Colonic mucosa (tissue), 2 donors: Measurements from ENCODE around the gene ICOSLG. TPM values are rescaled to one million over a fixed set of nuclear protein-coding genes. Genes with fewer than 3 reads are reported as not detected.

Source experiments
- total RNA-seq, 2 donors: library from RNA; stranded (reverse); fragmentation: NEBNext Ultra II Directional in 1 of 2; extraction: Animal tissue kit (Norgen Biotek cat#: 25700) in 1 of 2; gene quantifications; one replicate each; pipeline ENCODE4 v1.2.1, GENCODE V29; 2021
- donor health status: DM: no; HTN: no; CAD: no.
- donor health status: DM: no; HTN: no; CAD: no.

Gene ICOSLG
- total RNA-seq, 2 donors from 2014 or later, result 4.0 to 4.9 TPM

Other genes with a start within 250 kb of the ICOSLG start
- 10 to 100 TPM; 46.6 to 50.2 TPM for gene TRAPPC10, start 228.6 kb downstream of the ICOSLG start, total RNA-seq
- gene PWP2, start 133.5 kb downstream of the ICOSLG start, total RNA-seq, result 1 to 10 TPM; 2.3 to 3.1 TPM
- gene GATD3, start 107.3 kb downstream of the ICOSLG start, total RNA-seq, result 10 to 100 TPM in 1 of 2 donors, 1 to 10 TPM in 1; 6.5 to 10.6 TPM
- not detected for gene DNMT3L, start 21.0 kb upstream of the ICOSLG start, total RNA-seq
- gene AIRE, start 44.9 kb upstream of the ICOSLG start, total RNA-seq, result under 1 TPM in 1 of 2 donors, not detected in 1; 0.11 TPM
- 100 to 1,000 TPM; 300 to 332 TPM for gene PFKL, start 59.1 kb upstream of the ICOSLG start, total RNA-seq
- gene CFAP410, start 98.4 kb upstream of the ICOSLG start, total RNA-seq, result 10 to 100 TPM; 19.8 to 21.4 TPM
- 1 to 10 TPM; 2.6 to 4.2 TPM for gene TRPM2, start 112.7 kb upstream of the ICOSLG start, total RNA-seq
- gene LRRC3, start 214.6 kb upstream of the ICOSLG start, total RNA-seq, result 1 to 10 TPM; 2.0 to 2.7 TPM